Measurements from ENCODE around the gene SPATS2. TPM values are rescaled to one million over a fixed set of nuclear protein-coding genes. Genes with fewer than 3 reads are reported as not detected.
A peak's percentile ranks its signal among the peaks of the same experiment; 100 is the strongest.

The SPATS2 gene
- total and polyA plus RNA-seq, 10 of the 15 experiments (the other 5 are each of a cell fraction or from before 2014, with no cell fraction given), result 9.0 to 54.2 (median 27.5) TPM

DNA sequence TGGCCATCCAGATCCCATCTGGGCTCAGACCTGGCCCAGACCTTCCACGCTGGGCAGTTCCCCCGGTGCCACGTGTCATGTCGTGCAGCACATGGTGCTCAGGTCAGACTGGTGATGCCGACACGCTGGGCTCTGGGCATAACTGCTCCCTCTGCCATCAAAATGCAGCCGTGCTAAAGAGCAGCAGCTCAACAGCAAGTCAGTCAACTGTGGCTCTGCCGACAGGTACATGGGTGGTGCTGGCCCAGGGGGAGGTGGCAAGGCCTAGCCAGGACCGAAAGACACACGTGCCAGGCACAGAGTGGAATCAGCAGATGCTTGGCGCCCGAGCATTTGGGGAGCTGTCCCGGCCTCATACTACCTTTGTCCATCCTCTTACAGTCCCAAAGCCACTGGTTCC, 199.1 kb downstream of the SPATS2 start:
- peak overlapping the region; percentile 87 for H3K9ac ChIP-seq (ENCODE audit: control insufficient read depth, insufficient read depth, low read length)
- ATAC-seq (no peak), DNase-seq (ENCODE audit: low read depth, low spot score) (no peak), FAIRE-seq (no peak)
- no peak overlapping the region for H2AFZ ChIP-seq (ENCODE audit: control insufficient read depth, low read depth, low read length)
- H3K27me3 ChIP-seq (replicated peaks in 1 of 2; ENCODE audit: control insufficient read depth in 2 of 2, insufficient read depth in 2 of 2, low read length in 1 of 2), result no peaks in the 10 kb centered on the region
- peak overlapping the region; percentile 99 for H3K4me3 ChIP-seq
- H3K36me3 ChIP-seq (ENCODE audit: control insufficient read depth in 2 of 2, insufficient read depth in 2 of 2, low read length in 1 of 2), result peaks cover 11 to 19% of the 10 kb centered on the region in 2 experiments; a peak in 3 of 4 replicates
- H3K79me2 ChIP-seq (ENCODE audit: control insufficient read depth, insufficient read depth, low read length), result peaks cover 36% of the 10 kb centered on the region
- ChIA-PET POLR2A (no interaction called here), SMC1A (ENCODE audit: uncharacterized antibody, unreplicated experiment) (interaction anchor here (0.7 to 1.7 kb wide), 3 partner anchors 14 to 208 kb away, joined by 3 to 11 read pairs (median 3); no protein-coding TSS in a partner anchor), CTCF (interaction anchor here (0.7 to 2.6 kb wide), 7 partner anchors 10 to 219 kb away, joined by 3 to 15 read pairs (median 6); partner anchors contain the start of gene PRPF40B), RAD21 (ENCODE audit: unreplicated experiment) (interaction anchor here (0.5 to 1.0 kb wide), 2 partner anchors 205 to 229 kb away, joined by 3 read pairs; partner anchors contain the start of gene C1QL4)
- 95% methylated on average over 13 of the region's 13 CpGs for WGBS (ENCODE audit: insufficient coverage, insufficient replicate concordance, low lambda C conversion rate, missing lambda C conversion rate)
- H3K27ac ChIP-seq (ENCODE audit: control insufficient read depth, insufficient read depth), result no peak overlapping the region
- TF ChIP-seq MTA3 (IDR thresholded peaks at IDR 0.05; ENCODE audit: borderline replicate concordance, low read length) (no peak), RELA (IDR thresholded peaks at IDR 0.05; ENCODE audit: borderline replicate concordance, partially characterized antibody) (no peak), EED (IDR thresholded peaks at IDR 0.05; ENCODE audit: low read depth) (no peak), KDM1A (IDR thresholded peaks at IDR 0.05; ENCODE audit: borderline replicate concordance) (no peak), SPI1 (IDR thresholded peaks at IDR 0.05; ENCODE audit: borderline replicate concordance, insufficient read depth, low read depth, low read length) (no peak), SUPT20H (IDR thresholded peaks at IDR 0.05; ENCODE audit: borderline replicate concordance, control insufficient read depth, low read depth, low read length) (no peak), RBBP5 (conservative IDR thresholded peaks at IDR 0.05) (no peak), CBFB (IDR thresholded peaks at IDR 0.05; ENCODE audit: low read depth) (no peak), CHD4 (IDR thresholded peaks at IDR 0.05) (no peak), SMARCA5 (IDR thresholded peaks at IDR 0.05) (no peak)
- TF ChIP-seq, protein P1, sequence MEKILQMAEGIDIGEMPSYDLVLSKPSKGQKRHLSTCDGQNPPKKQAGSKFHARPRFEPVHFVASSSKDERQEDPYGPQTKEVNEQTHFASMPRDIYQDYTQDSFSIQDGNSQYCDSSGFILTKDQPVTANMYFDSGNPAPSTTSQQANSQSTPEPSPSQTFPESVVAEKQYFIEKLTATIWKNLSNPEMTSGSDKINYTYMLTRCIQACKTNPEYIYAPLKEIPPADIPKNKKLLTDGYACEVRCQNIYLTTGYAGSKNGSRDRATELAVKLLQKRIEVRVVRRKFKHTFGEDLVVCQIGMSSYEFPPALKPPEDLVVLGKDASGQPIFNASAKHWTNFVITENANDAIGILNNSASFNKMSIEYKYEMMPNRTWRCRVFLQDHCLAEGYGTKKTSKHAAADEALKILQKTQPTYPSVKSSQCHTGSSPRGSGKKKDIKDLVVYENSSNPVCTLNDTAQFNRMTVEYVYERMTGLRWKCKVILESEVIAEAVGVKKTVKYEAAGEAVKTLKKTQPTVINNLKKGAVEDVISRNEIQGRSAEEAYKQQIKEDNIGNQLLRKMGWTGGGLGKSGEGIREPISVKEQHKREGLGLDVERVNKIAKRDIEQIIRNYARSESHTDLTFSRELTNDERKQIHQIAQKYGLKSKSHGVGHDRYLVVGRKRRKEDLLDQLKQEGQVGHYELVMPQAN (conservative IDR thresholded peaks at IDR 0.05), result no peak
- no TSS peak for BruUV-seq (replicated peaks)
- H4K20me1 ChIP-seq (ENCODE audit: control insufficient read depth, insufficient read depth), result no peaks in the 10 kb centered on the region
- H3K4me2 ChIP-seq (ENCODE audit: control insufficient read depth, insufficient read depth), result peak overlapping the region; percentile 79
- H3K9me3 ChIP-seq (replicated peaks; ENCODE audit: control insufficient read depth, insufficient read depth, low read length), result no peaks in the 10 kb centered on the region
- in situ Hi-C loops (cut with MboI), result no loop called here
- peaks cover 8% of the 10 kb centered on the region for H3K4me1 ChIP-seq (ENCODE audit: control insufficient read depth, insufficient read depth, low read length)
- intact Hi-C loops (cut with micrococcal nuclease; ENCODE audit: unreplicated experiment), result loop anchor here (5.0 kb wide), 1 partner anchor 141 kb away; the partner anchor contains the start of gene FMNL3
